ENCODE measurements around the gene PEG3.
"Not testable (repeated sequence)": the region's sequence is repeated elsewhere in the genome, so short reads cannot be mapped to it uniquely, and the experiment has no call there.

Gene PEG3

GRCh38 chr19:56840451-56841192, at the start of gene PEG3, which contains the start of gene ZIM2:
PEG3 (minus strand) TSS chr19:56840726; CDS start chr19:56824655, 16,071 bp downstream.
ZIM2 (minus strand) TSS chr19:56840726; CDS start chr19:56824277, 16,449 bp downstream.
- no peak for DNase-seq

DNA sequence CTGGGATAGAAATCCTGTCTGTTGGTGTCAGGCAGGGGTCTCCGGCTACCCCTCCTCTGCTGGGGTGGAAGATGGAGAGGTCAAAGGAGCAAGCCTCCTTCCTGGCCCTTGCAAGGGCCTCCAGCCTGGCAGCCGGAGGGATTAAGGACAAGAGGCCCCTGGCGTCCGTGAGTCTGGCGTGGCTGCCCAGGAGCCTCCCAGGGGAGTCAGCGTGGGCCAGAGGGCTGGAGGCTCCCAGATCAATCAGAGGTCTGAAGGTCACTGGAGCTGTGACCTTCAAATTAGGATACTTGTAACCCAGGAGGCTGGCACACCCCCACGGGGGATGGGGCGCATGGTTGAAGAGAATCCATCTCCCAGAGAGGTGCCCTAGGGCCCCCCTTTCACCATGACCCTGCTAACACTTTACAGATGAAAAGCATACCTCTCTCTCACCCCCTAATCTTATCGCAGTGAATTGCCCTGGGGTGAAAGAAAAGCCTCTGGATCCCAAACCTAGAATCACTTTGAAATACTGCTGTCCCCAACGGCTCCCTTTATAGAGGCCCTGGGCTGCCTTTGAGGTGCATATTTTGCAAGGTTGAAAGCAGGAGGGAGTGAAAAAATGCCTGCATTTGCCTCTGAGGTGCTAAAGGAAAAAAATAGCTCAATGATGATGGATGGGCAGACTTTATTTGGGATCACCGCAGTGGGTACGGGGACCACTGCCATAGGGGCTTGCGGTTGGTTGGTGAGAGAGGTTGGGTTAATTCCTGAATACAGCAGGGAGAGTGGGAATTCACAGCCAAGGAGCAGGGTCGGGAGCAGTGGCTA, 44.9 kb upstream of the PEG3 start:
- no peak for DNase-seq

DNA sequence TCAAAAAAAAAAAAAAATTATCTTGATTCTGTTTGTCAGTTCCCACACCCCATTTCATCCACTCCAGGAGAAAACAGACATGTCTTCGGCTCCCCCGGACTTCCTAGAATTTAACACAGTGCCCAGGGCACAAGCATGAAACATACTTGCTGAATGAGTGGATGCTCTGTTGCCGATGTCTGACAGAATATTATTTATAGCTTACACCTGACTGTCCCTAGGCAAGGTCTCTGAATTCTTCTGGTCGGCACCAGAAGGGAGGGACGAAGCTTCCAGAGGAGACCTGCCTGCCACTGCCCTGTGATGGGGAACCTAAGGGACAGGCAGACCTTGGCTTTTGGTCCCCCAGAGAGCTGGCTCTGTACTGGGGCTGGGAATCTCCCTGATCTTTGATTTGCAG, 43.9 kb upstream of the PEG3 start:
- no peak for DNase-seq

- no peak for DNase-seq
These were observed 40.2 kb upstream of the PEG3 start for GRCh38 chr19:56880592-56881190.

- no peak for DNase-seq
These were observed 36.7 kb upstream of the PEG3 start for GRCh38 chr19:56877069-56877715.

- no peak for DNase-seq
These were observed 35.2 kb upstream of the PEG3 start for GRCh38 chr19:56875717-56876116.

GRCh38 chr19:56874530-56874929, 34.0 kb upstream of the PEG3 start:
- no peak for DNase-seq

DNA sequence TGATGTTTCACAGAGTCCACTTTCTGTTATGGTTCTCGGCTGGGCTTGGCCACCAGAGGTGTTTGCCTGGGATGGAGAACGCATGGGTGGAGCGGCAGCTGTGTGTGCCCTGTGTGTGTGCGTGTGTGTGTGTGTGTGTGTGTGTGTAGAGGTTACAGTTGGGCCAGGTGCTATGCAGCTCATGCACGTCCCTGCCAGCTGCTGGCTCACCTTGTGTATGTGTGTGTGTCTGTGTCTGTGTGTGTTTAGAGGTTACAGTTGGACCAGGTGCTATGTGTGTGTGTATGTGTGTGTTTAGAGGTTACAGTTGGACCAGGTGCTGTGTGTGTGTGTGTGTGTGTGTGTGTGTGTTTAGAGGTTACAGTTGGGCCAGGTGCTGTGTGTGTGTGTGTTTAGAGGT, 33.0 kb upstream of the PEG3 start:
- no peak for DNase-seq

DNA sequence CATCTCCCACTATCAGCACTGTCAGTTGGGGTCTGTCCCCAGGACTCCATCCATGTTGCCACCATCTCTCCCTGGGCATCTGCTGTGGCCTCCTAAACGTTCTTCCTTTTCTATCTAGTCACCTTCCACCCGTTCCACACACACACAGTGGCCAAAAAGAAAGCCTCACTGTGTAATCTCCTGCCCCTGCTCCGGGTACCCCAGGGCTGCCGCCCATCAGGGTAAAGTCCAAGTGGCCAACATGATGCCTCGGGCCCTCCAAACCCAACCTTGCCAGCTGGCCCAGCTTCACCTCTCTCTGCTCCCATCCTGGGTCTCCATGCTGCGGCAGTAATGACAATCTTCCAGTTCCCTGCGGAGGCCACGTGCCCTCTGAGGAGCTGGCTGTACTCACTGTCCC, 29.4 kb upstream of the PEG3 start:
- no peak for DNase-seq

DNA sequence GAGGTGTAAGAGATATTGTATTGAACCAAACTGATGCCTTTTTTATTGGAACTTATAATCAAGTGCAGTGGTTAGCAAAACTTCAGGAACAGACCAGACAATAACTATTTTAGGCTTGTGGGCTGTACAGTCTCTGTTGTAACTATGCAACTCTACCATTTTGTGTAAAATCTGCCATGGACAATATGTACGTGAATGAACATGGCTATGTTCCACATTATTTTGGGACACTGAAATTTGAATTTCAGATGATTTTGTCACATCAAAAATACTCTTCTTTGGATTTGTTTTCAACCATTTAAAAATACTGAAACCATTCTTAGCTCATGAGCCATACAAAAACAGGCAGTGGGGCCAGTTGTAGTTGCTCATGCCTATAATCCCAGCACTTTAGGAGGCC, 27.9 kb upstream of the PEG3 start:
- no peak for DNase-seq

DNA sequence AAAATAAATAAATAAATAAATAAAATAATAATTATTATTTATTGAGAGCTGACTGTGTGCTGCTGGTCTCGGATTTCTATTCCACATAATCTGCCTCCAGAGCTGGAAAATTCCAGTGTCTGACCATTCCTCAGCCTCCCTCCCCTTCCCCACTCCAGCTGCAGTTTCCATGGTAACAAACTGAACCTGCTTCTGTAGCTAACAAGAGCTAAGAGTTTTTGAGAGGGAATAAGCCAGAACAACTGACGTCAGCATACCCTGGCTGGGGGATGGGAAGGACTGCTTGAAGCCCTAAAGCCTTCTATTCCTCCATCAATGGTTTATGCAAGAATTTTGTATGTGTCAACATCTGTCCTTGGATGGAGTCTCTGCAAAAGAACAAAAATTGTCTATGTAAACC, 26.0 kb upstream of the PEG3 start:
- DNase-seq = no peak

DNA sequence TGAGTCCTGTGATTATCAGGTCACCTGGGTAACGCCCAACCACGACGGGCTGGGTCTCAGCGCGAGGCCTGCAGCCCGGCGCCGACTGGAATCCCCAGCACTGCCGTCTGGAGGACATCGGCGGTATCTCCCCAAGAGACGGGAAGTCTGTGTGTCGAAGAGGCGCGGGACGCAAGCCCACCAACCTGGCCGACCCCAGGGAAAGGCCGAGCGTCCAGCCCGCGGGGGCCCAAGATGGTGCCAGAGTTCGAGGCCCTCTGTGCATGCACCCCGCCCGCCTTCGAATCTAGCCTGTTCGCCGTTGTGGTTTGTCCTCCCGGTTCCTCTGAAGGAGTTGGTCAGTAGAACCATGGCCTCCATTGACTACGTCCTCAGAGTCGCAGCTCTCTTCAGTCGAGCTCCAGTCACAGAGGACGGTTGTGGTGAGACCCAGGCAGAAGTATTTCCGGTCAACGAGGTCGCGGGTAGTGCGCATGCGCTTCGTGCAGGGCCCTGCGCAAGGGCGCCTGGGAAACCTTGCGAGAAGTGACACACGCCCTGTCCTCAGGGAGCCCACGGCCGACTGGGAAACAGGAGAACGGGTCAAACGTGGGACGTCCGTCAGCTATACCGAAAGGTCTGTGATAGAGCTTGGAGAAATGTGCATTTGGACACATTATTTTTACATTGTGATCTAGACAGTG, 24.1 kb upstream of the PEG3 start:
- DNase-seq = no peak

GRCh38 chr19:56862741-56863140, 22.2 kb upstream of the PEG3 start:
- DNase-seq = no peak

DNA sequence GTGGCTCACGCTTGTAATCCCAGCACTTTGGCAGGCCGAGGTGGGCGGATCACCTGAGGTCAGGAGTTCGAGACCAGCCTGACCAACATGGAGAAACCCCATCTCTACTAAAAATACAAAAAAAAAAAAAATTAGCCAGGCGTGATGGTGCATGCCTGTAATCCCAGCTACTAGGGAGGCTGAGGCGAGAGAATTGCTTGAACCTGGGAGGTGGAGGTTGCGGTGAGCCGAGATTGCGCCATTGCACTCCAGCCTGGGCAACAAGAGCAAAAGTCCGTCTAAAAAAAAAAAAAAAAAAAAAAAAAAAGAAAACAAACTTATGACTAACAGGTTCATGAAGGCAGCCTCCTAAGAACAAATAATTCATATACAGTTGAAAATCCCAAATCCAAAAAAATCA, 19.9 kb upstream of the PEG3 start:
- DNase-seq = not testable (repeated sequence)

- DNase-seq = no peak
These were observed 17.5 kb upstream of the PEG3 start for GRCh38 chr19:56858026-56858425.

GRCh38 chr19:56856822-56857221, 16.3 kb upstream of the PEG3 start:
- DNase-seq = no peak

DNA sequence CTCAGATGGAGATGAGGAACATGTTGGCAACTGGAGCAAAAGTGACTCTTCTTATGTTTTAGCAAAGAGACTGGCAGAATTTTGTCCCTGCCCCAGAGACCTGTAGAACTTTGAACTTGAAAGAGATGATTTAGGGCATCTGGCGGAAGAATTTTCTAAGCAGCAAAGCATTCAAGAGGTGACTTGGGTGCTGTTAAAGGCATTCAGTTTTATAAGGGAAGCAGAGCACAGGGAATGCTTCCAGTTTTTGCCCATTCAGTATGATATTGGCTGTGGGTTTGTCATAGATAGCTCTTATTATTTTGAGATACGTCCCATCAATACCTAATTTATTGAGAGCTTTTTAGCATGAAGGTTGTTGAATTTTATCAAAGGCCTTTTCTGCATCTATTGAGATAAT, 11.8 kb upstream of the PEG3 start:
- DNase-seq = not testable (repeated sequence)

- DNase-seq = no peak
These were observed 7.6 kb upstream of the PEG3 start for GRCh38 chr19:56848166-56848565.

GRCh38 chr19:56842412-56842811, 1.9 kb upstream of the PEG3 start:
- no peak for DNase-seq

GRCh38 chr19:56841193-56841543, 642 bp upstream of the PEG3 start:
- no peak for DNase-seq

DNA sequence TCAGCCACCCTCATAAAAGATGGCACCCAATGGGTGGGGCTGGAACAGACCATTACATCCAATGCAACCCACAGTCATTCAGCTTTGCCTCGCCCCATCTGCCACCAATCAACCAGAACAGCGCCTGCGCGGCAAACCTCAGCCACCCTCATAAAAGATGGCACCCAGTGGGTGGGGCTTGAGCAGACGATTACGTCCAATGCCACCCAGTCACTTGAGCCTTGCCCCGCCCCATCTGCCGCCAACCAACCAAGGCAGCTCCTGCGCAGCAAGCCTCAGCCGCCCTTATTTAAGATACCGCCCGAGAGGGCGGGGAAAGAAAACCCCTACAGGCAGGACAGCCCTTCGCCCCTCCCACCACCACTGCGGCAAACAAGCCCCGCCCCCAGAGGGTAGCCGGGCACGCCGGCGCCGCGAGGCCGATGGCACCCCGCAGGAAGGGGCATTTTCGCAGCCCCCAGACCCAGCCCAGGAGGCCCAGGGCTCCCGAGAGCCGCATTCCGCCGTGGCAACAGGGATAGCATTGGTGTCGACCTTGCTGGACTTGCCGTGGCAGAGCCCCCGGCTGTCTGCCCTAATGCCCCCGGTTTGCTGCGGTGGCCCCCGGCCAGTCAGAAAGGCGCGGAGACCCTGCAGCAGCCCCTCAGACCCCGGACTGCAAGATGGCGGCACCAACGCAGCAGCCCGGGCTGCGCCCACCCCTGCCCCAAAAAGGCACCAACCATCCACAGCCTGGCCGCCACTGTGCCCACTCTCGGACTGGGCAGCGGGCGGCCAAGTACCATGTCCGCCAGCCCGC, 675 bp downstream of the PEG3 start:
- no peak for DNase-seq
